Uterus (tissue), 4 donors: ENCODE measurements around the gene ERCC1. TPM values are rescaled to one million over a fixed set of nuclear protein-coding genes. Genes with fewer than 3 reads are reported as not detected.

Experiments used
- DNase-seq, 2 donors: peaks; one replicate each; pipeline ENCODE4 v3.0.0-alpha.2; 2019 to 2020
- H3K27ac ChIP-seq, 2 donors: fragments of 200-600 bp; sonication (generic); 1 replicate in 1 of 2; 2 replicates in 1 of 2; pipeline ENCODE4 v1.5.1; 2016 to 2018
- H3K27me3 ChIP-seq, 2 donors: fragments of 200-600 bp; sonication (generic); one replicate each; pipeline ENCODE4 v1.5.1; 2018 to 2019; ENCODE audit warnings: control low read depth in 1 of 2
- H3K36me3 ChIP-seq, 2 donors: fragments of 200-600 bp; sonication (generic); one replicate each; pipeline ENCODE4 v1.5.1; 2019; ENCODE audit warnings: control low read depth in 1 of 2
- H3K4me1 ChIP-seq, 2 donors: fragments of 200-600 bp; sonication (generic); one replicate each; pipeline ENCODE4 v1.5.1; 2018 to 2019; ENCODE audit warnings: control low read depth in 1 of 2
- H3K4me3 ChIP-seq, 2 donors: fragments of 200-600 bp; sonication (generic); 1 replicate in 1 of 2; 2 replicates in 1 of 2; pipeline ENCODE4 v1.5.1; 2018 to 2019; ENCODE audit warnings: mild to moderate bottlenecking in 1 of 2
- H3K9me3 ChIP-seq, 2 donors: fragments of 200-600 bp; sonication (generic); one replicate each; pipeline ENCODE4 v1.5.1; 2019; ENCODE audit warnings: control low read depth in 1 of 2
- CTCF ChIP-seq, 4 experiments: fragments of 200-600 bp in 2 of 4; fragments of 450-650 bp in 2 of 4; sonication (generic) in 2 of 4; IDR thresholded peaks; one replicate each; pipeline ENCODE4 v1.5.1; 2016 to 2019; ENCODE audit warnings: antibody characterized with exemption in 4 of 4, mild to moderate bottlenecking in 2 of 4, moderate library complexity in 1 of 4
- POLR2A ChIP-seq, 2 donors: fragments of 450-650 bp; IDR thresholded peaks; one replicate each; pipeline ENCODE4 v1.6.1; 2016; ENCODE audit warnings: antibody characterized with exemption in 2 of 2, mild to moderate bottlenecking in 1 of 2, moderate library complexity in 1 of 2
- intact Hi-C: fragments of 100-400 bp; cut with DNase I; formaldehyde crosslinking; loops from one replicate; pipeline ENCODE4 v1.15.1; 2023; ENCODE audit warnings: low total_unique reads
- total RNA-seq, 4 donors: library from RNA; depleted of rRNA in 3 of 4; stranded (reverse); fragments of >200 nt in 3 of 4; gene quantifications; one replicate each; pipeline versions ENCODE4 v1.1.0 to v1.2.4, GENCODE V29; 2014 to 2023
- donor health status: DM: yes; HTN: yes; CAD: no.

ERCC1 gene
- total RNA-seq, 4 donors from 2014 or later, result 37.9 to 130 (median 68.0) TPM

GRCh38 chr19:45468803-45469131, 45.0 kb upstream of the ERCC1 start:
- intact Hi-C loops, result no loop called here
- Histone ChIP-seq H3K27ac (peak overlapping the region; percentile 91 to 93), H3K4me1 (peaks cover 3 to 17% of the 10 kb centered on the region in 2 donors), H3K27me3 (no peaks in the 10 kb centered on the region), H3K4me3 (peak overlapping the region; percentile 69 to 83), H3K36me3 (no peaks in the 10 kb centered on the region), H3K9me3 (no peaks in the 10 kb centered on the region)
- TF ChIP-seq CTCF (IDR thresholded peaks at IDR 0.05) (no peak), POLR2A (IDR thresholded peaks at IDR 0.05) (no peak)
- no peak for DNase-seq

DNA sequence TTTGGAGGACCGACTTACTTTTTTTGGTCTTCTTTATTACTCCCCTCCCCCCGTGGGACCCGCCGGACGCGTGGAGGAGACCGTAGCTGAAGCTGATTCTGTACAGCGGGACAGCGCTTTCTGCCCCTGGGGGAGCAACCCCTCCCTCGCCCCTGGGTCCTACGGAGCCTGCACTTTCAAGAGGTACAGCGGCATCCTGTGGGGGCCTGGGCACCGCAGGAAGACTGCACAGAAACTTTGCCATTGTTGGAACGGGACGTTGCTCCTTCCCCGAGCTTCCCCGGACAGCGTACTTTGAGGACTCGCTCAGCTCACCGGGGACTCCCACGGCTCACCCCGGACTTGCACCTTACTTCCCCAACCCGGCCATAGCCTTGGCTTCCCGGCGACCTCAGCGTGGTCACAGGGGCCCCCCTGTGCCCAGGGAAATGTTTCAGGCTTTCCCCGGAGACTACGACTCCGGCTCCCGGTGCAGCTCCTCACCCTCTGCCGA, 44.5 kb upstream of the ERCC1 start:
- TF ChIP-seq POLR2A (IDR thresholded peaks at IDR 0.05), result no peak
- TF ChIP-seq CTCF (IDR thresholded peaks at IDR 0.05), result no peak
- intact Hi-C loops, result no loop called here
- H3K27me3 ChIP-seq, result no peaks in the 10 kb centered on the region

DNA sequence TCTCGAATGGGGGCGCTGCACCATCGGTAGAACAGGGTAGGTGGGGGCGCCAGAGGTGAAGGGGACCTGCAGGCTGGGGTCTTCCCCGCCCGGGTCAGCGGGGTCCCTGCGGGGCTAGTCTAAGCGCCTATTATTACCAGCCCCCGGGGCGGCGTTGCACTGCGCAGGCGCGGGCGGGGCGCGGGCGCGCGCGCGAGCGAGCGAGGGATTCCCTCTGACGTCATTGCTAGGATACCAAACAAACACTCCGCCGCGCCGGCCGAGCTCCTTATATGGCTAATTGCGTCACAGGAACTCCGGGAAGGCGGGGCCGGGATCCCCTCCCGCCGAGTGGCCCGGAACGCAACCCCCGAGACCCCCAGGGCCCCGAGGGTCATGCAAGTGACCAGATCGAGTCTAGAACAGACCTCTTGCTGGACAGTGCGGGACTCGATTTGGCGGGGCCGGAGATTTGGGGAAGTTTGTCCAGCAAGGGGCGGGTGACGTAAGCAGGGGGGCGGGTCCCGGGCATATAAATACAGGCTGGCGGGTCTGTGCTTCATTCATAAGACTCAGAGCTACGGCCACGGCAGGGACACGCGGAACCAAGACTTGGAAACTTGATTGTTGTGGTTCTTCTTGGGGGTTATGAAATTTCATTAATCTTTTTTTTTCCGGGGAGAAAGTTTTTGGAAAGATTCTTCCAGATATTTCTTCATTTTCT, 43.9 kb upstream of the ERCC1 start, which contains the start of gene FOSB:
Gene FOSB, plus strand, starts transcription at position 541 of the 703 bp plus-strand sequence. CDS start 591 bp downstream, outside the sequence.
- peak within 1 kb of the TSS; percentile 91 to 93 for H3K27ac ChIP-seq
- DNase-seq, result peak; percentile 93 to 96
- peaks cover 3 to 17% of the 10 kb centered on the region in 2 donors for H3K4me1 ChIP-seq
- TF ChIP-seq CTCF (IDR thresholded peaks at IDR 0.05) (peak in 2 of 4 experiments; percentile 19 to 35), POLR2A (IDR thresholded peaks at IDR 0.05) (peak; percentile 70 to 87)
- intact Hi-C loops, result no loop called here
- H3K4me3 ChIP-seq, result peak within 1 kb of the TSS; percentile 69 to 83
- H3K27me3 ChIP-seq, result no peaks in the 10 kb centered on the region
- H3K9me3 ChIP-seq, result no peaks in the 10 kb centered on the region
- no peaks in the 10 kb centered on the region for H3K36me3 ChIP-seq

More for the DNA sequence above, 44.5 kb upstream of the ERCC1 start:
- peak overlapping the region; percentile 91 to 93 for H3K27ac ChIP-seq
- H3K4me1 ChIP-seq, result peaks cover 3 to 17% of the 10 kb centered on the region in 2 donors
- H3K36me3 ChIP-seq, result no peaks in the 10 kb centered on the region
- peak in 1 of 2 donors; percentile 47 for DNase-seq
- no peaks in the 10 kb centered on the region for H3K9me3 ChIP-seq
- peak overlapping the region; percentile 69 to 83 for H3K4me3 ChIP-seq

- Histone ChIP-seq H3K9me3 (no peaks in the 10 kb centered on the region), H3K4me3 (peak overlapping the region; percentile 69 to 83), H3K27me3 (no peaks in the 10 kb centered on the region), H3K36me3 (no peaks in the 10 kb centered on the region), H3K4me1 (peaks cover 3 to 17% of the 10 kb centered on the region in 2 donors), H3K27ac (peak overlapping the region; percentile 91 to 93)
- TF ChIP-seq CTCF (IDR thresholded peaks at IDR 0.05) (no peak), POLR2A (IDR thresholded peaks at IDR 0.05) (no peak)
- intact Hi-C loops, result no loop called here
- no peak for DNase-seq
Observed at GRCh38 chr19:45467115-45467455, 43.4 kb upstream of the ERCC1 start.

- DNase-seq, result no peak
- H3K9me3 ChIP-seq, result no peaks in the 10 kb centered on the region
- peaks cover 0 to 14% of the 10 kb centered on the region in 2 donors for H3K4me1 ChIP-seq
- no peaks in the 10 kb centered on the region for H3K27me3 ChIP-seq
- intact Hi-C loops, result no loop called here
- H3K4me3 ChIP-seq, result no peak overlapping the region
- H3K36me3 ChIP-seq, result no peaks in the 10 kb centered on the region
- H3K27ac ChIP-seq, result no peak overlapping the region
- TF ChIP-seq CTCF (IDR thresholded peaks at IDR 0.05), result no peak
- no peak for TF ChIP-seq POLR2A (IDR thresholded peaks at IDR 0.05)
Observed at GRCh38 chr19:45464852-45465441, 41.2 kb upstream of the ERCC1 start.
